ENCODE measurements around the gene GABRQ. TPM values are rescaled to one million over a fixed set of nuclear protein-coding genes. Genes with fewer than 3 reads are reported as not detected.
A peak's percentile ranks its signal among the peaks of the same experiment; 100 is the strongest.

GABRQ gene
- total RNA-seq, 2 experiments from 2014 or later, result not detected

DNA sequence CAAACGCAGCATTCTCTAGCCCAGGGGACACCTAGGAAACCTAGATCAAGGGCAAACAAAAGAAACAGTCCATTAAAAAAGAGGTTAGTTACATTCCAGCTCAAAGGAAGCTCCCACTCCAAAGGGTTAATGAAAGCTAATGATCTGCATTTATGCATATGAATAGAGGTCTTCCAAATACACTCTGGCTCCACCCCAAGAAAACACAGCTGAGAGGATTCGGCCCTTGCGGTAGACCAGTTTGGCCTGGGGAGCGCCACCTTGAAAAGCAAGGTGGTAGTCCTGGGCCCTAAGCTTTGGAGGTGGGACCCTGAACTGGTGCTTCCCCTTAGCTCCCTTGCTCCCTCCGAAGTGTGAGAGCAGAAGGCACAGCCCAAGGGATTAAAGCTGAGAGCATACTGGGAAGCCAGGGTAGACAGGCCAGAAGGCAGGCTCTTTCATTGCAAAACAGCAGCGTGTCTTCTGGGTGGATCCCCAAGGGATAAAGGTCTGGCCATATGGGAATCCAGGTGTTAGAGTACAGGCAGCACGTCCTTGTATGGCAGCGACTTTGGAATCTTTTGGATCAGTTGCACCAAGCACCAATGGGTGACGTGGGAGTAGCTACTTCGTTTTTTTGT lies 3.7 kb downstream of the GABRQ start:
- Histone ChIP-seq H2AFZ (ENCODE audit: low read length) (no peak overlapping the region), H3K27ac (ENCODE audit: low read depth, low read length, poor library complexity, severe bottlenecking) (no peak overlapping the region), H3K9me2 (ENCODE audit: insufficient read depth, low read length) (no peaks in the 10 kb centered on the region), H3K4me2 (ENCODE audit: low read length) (no peak overlapping the region), H3K4me1 (ENCODE audit: insufficient read depth, low read length, poor library complexity, severe bottlenecking) (no peaks in the 10 kb centered on the region), H3K79me2 (ENCODE audit: insufficient read depth, low read depth, low read length) (no peaks in the 10 kb centered on the region), H4K20me1 (ENCODE audit: insufficient read depth, low read length) (no peaks in the 10 kb centered on the region), H3K4me3 (ENCODE audit: low read depth, low read length, poor library complexity, severe bottlenecking) (no peak overlapping the region), H3K9me3 (ENCODE audit: low read length) (no peaks in the 10 kb centered on the region), H3K36me3 (ENCODE audit: insufficient read depth, low read length) (no peaks in the 10 kb centered on the region)
- intact Hi-C loops (cut with micrococcal nuclease; ENCODE audit: unreplicated experiment), result no loop called here
- CTCF ChIA-PET (ENCODE audit: unreplicated experiment), result no interaction called here
- TF ChIP-seq CTCF (conservative IDR thresholded peaks at IDR 0.05; ENCODE audit: low read length), result no peak
- TF ChIP-seq EZH2phosphoT487 (IDR thresholded peaks at IDR 0.05; ENCODE audit: borderline replicate concordance, low read depth, low read length), result no peak
- BruUV-seq (replicated peaks), result no TSS peak
- no peak for DNase-seq (ENCODE audit: low spot score)
- POLR2A ChIA-PET, result no interaction called here

DNA sequence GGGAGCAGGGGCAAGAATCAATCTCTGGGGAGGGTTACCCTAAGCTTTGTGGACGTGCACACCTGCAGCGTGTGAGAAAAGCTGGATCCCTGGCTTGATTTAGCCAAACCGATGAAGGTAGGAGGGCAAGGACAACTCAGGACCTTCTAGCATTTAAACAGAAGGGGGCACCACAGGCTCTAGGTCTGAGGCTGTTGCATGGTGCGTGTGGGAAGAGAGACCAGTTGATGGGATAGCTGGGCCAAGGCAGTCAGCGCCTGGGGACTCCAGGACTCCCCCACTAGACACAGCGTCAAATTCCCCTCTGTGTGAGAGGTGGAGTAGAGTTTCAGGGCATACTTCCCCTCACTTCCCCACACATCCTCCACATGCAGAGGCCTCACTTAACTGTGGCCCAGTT lies 4.3 kb downstream of the GABRQ start:
- no peak for DNase-seq (ENCODE audit: low spot score)
- H3K79me2 ChIP-seq (ENCODE audit: insufficient read depth, low read depth, low read length), result no peaks in the 10 kb centered on the region
- H3K4me2 ChIP-seq (ENCODE audit: low read length), result no peak overlapping the region
- H3K9me2 ChIP-seq (ENCODE audit: insufficient read depth, low read length), result no peaks in the 10 kb centered on the region
- TF ChIP-seq CTCF (conservative IDR thresholded peaks at IDR 0.05; ENCODE audit: low read length) (peak; percentile 25), EZH2phosphoT487 (IDR thresholded peaks at IDR 0.05; ENCODE audit: borderline replicate concordance, low read depth, low read length) (no peak)
- BruUV-seq (replicated peaks), result no TSS peak
- H3K4me3 ChIP-seq (ENCODE audit: low read depth, low read length, poor library complexity, severe bottlenecking), result no peak overlapping the region
- CTCF ChIA-PET (ENCODE audit: unreplicated experiment), result no interaction called here
- no peak overlapping the region for H3K27ac ChIP-seq (ENCODE audit: low read depth, low read length, poor library complexity, severe bottlenecking)
- H3K36me3 ChIP-seq (ENCODE audit: insufficient read depth, low read length), result no peaks in the 10 kb centered on the region
- no peaks in the 10 kb centered on the region for H3K9me3 ChIP-seq (ENCODE audit: low read length)
- H4K20me1 ChIP-seq (ENCODE audit: insufficient read depth, low read length), result no peaks in the 10 kb centered on the region
- intact Hi-C loops (cut with micrococcal nuclease; ENCODE audit: unreplicated experiment), result no loop called here
- H2AFZ ChIP-seq (ENCODE audit: low read length), result no peak overlapping the region
- H3K4me1 ChIP-seq (ENCODE audit: insufficient read depth, low read length, poor library complexity, severe bottlenecking), result no peaks in the 10 kb centered on the region
- POLR2A ChIA-PET, result no interaction called here

GRCh38 chrX:152642931-152643564 lies 5.4 kb downstream of the GABRQ start:
- ChIA-PET CTCF (ENCODE audit: unreplicated experiment) (interaction anchor here (0.6 kb wide), 1 partner anchor 15 kb away, joined by 3 read pairs; no protein-coding TSS in a partner anchor), POLR2A (no interaction called here)
- H3K4me2 ChIP-seq (ENCODE audit: low read length), result no peak overlapping the region

More at GRCh38 chrX:152642931-152643564, 5.4 kb downstream of the GABRQ start:
- TF ChIP-seq CTCF (conservative IDR thresholded peaks at IDR 0.05; ENCODE audit: low read length) (no peak), EZH2phosphoT487 (IDR thresholded peaks at IDR 0.05; ENCODE audit: borderline replicate concordance, low read depth, low read length) (no peak)
- no peaks in the 10 kb centered on the region for H3K9me3 ChIP-seq (ENCODE audit: low read length)
- no peak overlapping the region for H3K27ac ChIP-seq (ENCODE audit: low read depth, low read length, poor library complexity, severe bottlenecking)
- no peaks in the 10 kb centered on the region for H3K36me3 ChIP-seq (ENCODE audit: insufficient read depth, low read length)
- H3K9me2 ChIP-seq (ENCODE audit: insufficient read depth, low read length), result no peaks in the 10 kb centered on the region
- DNase-seq (ENCODE audit: low spot score), result no peak
- H3K79me2 ChIP-seq (ENCODE audit: insufficient read depth, low read depth, low read length), result no peaks in the 10 kb centered on the region
- no peaks in the 10 kb centered on the region for H4K20me1 ChIP-seq (ENCODE audit: insufficient read depth, low read length)
- H3K4me3 ChIP-seq (ENCODE audit: low read depth, low read length, poor library complexity, severe bottlenecking), result no peak overlapping the region
- intact Hi-C loops (cut with micrococcal nuclease; ENCODE audit: unreplicated experiment), result no loop called here
- no peak overlapping the region for H2AFZ ChIP-seq (ENCODE audit: low read length)
- H3K4me1 ChIP-seq (ENCODE audit: insufficient read depth, low read length, poor library complexity, severe bottlenecking), result no peaks in the 10 kb centered on the region
- no TSS peak for BruUV-seq (replicated peaks)

Measured in OCI-LY7 (cell line).